Testis (tissue), 3 donors: ENCODE measurements around the gene CCDC106. TPM values are rescaled to one million over a fixed set of nuclear protein-coding genes. Genes with fewer than 3 reads are reported as not detected.

Experiments used
- DNase-seq: peaks from one replicate; pipeline ENCODE4 v3.0.0-alpha.2; 2019
- H3K27ac ChIP-seq, 2 donors: fragments of 200-600 bp; sonication (generic); one replicate each; pipeline ENCODE4 v1.5.1; 2019
- H3K27me3 ChIP-seq: fragments of 200-600 bp; sonication (generic); one replicate; pipeline ENCODE4 v1.5.1; 2019
- H3K36me3 ChIP-seq: fragments of 200-600 bp; sonication (generic); one replicate; pipeline ENCODE4 v1.5.1; 2017; ENCODE audit warnings: low read depth; ENCODE audit errors: missing control alignments
- H3K4me1 ChIP-seq: fragments of 200-600 bp; sonication (generic); one replicate; pipeline ENCODE4 v1.5.1; 2019
- H3K4me3 ChIP-seq, 2 donors: fragments of 200-600 bp; sonication (generic); one replicate each; pipeline ENCODE4 v1.5.1; 2017 to 2019
- H3K9me3 ChIP-seq: fragments of 200-600 bp; sonication (generic); one replicate; pipeline ENCODE4 v1.5.1; 2017
- POLR2A ChIP-seq: fragments of 450-650 bp; IDR thresholded peaks from one replicate; pipeline ENCODE4 v1.6.1; 2017; ENCODE audit warnings: antibody characterized with exemption, mild to moderate bottlenecking, moderate library complexity
- WGBS, 2 donors: methylation state at CpG; one replicate each; pipeline ENCODE4 v1.1.5; 2018; 5-methylcytosine and 5-hydroxymethylcytosine counted together
- intact Hi-C: fragments of 100-400 bp; cut with DNase I; formaldehyde crosslinking; loops from one replicate; pipeline ENCODE4 v1.15.1; 2023; ENCODE audit warnings: low total_unique reads
- polyA plus RNA-seq: library from polyadenylated mRNA; stranded (reverse); fragments of 350-450 nt; fragmentation: Illumina TruSeq; extraction: RNeasy Lipid Tissue Mini Kit (QIAGEN cat#74804); gene quantifications from one replicate; pipeline ENCODE4 v1.2.3, GENCODE V29; 2014; ENCODE audit warnings: low read depth, low replicate concordance; ENCODE audit not compliant: insufficient read depth
- total RNA-seq, 2 donors: library from RNA; depleted of rRNA; stranded (reverse); fragments of >200 nt; gene quantifications; one replicate each; pipeline ENCODE4 v1.2.3, GENCODE V29; 2016
- TF ChIP-seq, protein P1 (sequence below), 3 experiments: fragments of 450-650 bp in 2 of 3; fragments of 200-600 bp in 1 of 3; sonication (generic) in 1 of 3; IDR thresholded peaks; one replicate each; pipeline ENCODE4 v1.5.1; 2016 to 2019; ENCODE audit warnings: antibody characterized with exemption in 3 of 3, mild to moderate bottlenecking in 2 of 3, moderate library complexity in 1 of 3

The CCDC106 gene
- total and polyA plus RNA-seq, 3 donors from 2014 or later = 34.5 to 84.9 (median 57.0) TPM

DNA sequence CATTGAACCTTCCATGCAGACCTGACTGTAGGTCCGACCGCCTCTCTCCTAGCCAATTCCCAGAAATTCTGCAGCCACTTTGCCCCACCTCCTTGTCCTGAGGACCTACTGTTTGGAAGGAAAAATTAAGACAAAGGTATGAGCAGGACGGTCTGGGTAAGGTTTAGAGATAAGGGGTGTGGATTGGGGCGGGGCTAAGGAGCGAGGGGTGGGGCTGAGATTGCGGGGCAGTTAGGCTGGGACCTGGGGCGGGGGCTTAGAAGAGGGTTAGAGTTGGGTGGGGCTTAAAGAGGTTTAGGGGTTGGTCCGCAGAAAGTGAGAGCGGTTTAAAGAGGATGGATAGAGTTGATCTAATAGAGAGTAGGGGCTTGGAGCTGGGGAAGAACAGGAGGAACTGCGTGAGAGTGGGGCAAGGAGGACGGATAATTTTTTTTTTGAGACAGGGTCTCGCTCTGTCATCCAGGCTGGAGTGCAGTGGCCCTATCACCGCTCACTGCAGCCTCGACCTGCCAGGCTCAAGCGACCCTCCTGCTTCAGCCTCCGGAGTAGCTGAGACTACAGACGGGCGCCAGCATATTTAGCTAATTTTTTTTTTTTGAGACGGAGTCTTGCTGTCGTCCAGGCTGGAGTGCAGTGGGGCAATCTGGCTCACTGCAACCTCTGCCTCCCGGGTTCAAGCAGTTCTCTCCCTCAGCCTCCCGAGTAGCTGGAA lies 44.3 kb upstream of the CCDC106 start:
- Histone ChIP-seq H3K9me3 (no peaks in the 10 kb centered on the region), H3K4me1 (peaks cover 16% of the 10 kb centered on the region), H3K27ac (peak overlapping the region in 1 of 2 donors; percentile 94), H3K36me3 (no peaks in the 10 kb centered on the region), H3K27me3 (no peaks in the 10 kb centered on the region), H3K4me3 (peak overlapping the region in 1 of 2 donors; percentile 91)
- WGBS, 2 donors = 55 to 58% methylated on average over 22 of the region's 22 CpGs
- no peak for TF ChIP-seq POLR2A
- TF ChIP-seq, protein P1, sequence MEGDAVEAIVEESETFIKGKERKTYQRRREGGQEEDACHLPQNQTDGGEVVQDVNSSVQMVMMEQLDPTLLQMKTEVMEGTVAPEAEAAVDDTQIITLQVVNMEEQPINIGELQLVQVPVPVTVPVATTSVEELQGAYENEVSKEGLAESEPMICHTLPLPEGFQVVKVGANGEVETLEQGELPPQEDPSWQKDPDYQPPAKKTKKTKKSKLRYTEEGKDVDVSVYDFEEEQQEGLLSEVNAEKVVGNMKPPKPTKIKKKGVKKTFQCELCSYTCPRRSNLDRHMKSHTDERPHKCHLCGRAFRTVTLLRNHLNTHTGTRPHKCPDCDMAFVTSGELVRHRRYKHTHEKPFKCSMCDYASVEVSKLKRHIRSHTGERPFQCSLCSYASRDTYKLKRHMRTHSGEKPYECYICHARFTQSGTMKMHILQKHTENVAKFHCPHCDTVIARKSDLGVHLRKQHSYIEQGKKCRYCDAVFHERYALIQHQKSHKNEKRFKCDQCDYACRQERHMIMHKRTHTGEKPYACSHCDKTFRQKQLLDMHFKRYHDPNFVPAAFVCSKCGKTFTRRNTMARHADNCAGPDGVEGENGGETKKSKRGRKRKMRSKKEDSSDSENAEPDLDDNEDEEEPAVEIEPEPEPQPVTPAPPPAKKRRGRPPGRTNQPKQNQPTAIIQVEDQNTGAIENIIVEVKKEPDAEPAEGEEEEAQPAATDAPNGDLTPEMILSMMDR (IDR thresholded peaks at IDR 0.05) = no peak
- DNase-seq = no peak
- intact Hi-C loops = loop anchor here (10.0 kb wide), 1 partner anchor 89 kb away; no protein-coding TSS in a partner anchor

DNA sequence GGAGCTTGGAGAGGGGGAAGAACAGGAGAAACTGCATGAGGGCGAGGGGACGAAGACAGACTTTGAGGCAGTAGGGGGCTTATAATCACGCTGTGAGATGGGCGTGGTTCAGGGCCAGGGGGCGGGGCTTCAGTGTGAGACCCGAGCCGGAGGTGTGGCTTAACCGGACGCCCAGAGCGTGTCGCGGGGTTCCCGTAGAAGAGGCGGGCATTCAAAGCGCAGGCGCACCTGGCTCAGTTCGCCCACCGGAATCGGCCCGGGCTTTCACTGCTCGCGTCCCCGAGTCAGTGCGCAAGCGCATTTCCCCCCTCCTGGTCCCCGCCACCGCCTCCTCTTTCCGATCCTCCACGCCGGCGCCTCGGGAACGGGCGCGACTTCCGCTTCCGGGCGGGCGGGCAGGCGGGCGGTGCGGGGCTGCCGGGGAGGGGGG lies 42.8 kb upstream of the CCDC106 start:
- H3K27ac ChIP-seq = peak overlapping the region; percentile 53 to 94
- TF ChIP-seq, protein P1 (IDR thresholded peaks at IDR 0.05) = peak in 1 of 3 experiments; percentile 14
- TF ChIP-seq POLR2A = no peak
- intact Hi-C loops = loop anchor here (10.0 kb wide), 1 partner anchor 90 kb away; no protein-coding TSS in a partner anchor
- peaks cover 16% of the 10 kb centered on the region for H3K4me1 ChIP-seq
- H3K9me3 ChIP-seq = no peaks in the 10 kb centered on the region
- DNase-seq = peak; percentile 97
- peak overlapping the region; percentile 91 for H3K4me3 ChIP-seq
- H3K27me3 ChIP-seq = no peaks in the 10 kb centered on the region
- 0% methylated on average over 14 to 16 of the region's 43 CpGs for WGBS, 2 donors
- no peaks in the 10 kb centered on the region for H3K36me3 ChIP-seq

DNA sequence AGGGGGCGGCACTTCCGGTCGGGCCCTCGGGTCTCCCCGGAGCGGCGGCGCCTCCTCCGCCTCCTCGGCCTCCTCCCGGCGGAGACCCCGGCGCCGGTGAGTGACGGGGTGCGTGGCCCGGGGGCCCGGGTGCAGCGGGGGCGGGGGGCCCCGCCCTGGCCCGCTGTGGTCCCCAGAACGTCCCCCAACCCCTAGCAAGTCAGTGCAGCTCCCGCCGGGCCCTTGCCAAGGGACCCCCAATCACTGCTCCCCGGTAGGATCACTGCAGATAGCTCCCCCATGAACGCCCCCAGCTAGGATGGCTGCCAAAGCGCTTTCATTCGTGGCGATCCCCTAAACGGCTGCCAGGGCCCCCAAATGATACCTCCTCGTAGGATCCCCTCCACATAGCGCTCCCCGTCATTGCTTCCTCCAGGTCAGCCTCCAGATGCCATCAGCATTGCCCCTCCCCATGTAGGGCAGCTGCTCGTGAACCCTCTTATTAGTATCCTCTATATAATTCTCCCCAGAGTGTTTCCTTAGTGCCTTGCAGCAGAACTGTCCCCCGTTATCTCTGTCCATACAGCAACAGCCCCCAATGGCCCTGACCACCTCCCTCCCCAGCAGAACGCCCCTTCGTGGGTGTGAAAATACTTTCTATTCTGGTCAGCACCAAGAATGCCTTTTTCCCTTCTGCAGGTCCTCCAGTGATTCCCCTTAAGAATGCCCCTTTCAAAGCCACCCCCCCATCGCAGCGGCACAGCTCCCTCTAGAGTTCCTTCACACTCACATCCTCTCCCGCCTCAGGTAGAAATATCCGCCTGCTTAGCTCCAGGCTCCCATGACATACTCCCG lies 42.2 kb upstream of the CCDC106 start, which contains the start of gene ZNF865:
Gene ZNF865 (plus strand): TSS at position 11 of the 834 bp plus-strand sequence. CDS start 7,972 bp downstream, outside the sequence.
- no peaks in the 10 kb centered on the region for H3K27me3 ChIP-seq
- H3K27ac ChIP-seq = peak within 1 kb of the TSS; percentile 53 to 94
- DNase-seq = peak; percentile 81
- TF ChIP-seq, protein P1 (IDR thresholded peaks at IDR 0.05) = peak; percentile 29 to 66 (median 49)
- TF ChIP-seq POLR2A = no peak
- intact Hi-C loops = loop anchor here (10.0 kb wide), 1 partner anchor 91 kb away; no protein-coding TSS in a partner anchor
- 1 to 3% methylated on average over 19 to 20 of the region's 44 CpGs for WGBS, 2 donors
- H3K9me3 ChIP-seq = no peaks in the 10 kb centered on the region
- no peaks in the 10 kb centered on the region for H3K36me3 ChIP-seq
- H3K4me1 ChIP-seq = peaks cover 13% of the 10 kb centered on the region
- H3K4me3 ChIP-seq = peak within 1 kb of the TSS; percentile 91

DNA sequence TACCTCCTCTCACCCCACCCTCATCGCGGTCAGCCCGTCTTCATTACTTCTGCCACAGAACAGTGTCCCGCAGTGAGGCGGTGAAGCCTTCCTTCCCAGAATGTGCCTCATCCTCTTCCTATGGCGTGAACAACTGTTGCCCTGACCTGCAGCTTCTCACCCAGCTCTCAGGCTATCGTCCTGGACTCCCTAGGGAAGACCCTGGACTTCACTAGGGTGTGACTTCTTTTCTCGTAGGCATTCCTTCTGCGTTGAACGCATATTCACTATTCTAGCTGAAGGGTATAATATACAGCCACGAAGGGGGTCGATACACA lies 41.6 kb upstream of the CCDC106 start:
- TF ChIP-seq, protein P1 (IDR thresholded peaks at IDR 0.05) = no peak
- TF ChIP-seq POLR2A = no peak
- Histone ChIP-seq H3K27ac (peak overlapping the region; percentile 53 to 94), H3K9me3 (no peaks in the 10 kb centered on the region), H3K4me3 (peak overlapping the region; percentile 91), H3K27me3 (no peaks in the 10 kb centered on the region), H3K36me3 (no peaks in the 10 kb centered on the region), H3K4me1 (peaks cover 14% of the 10 kb centered on the region)
- no peak for DNase-seq
- intact Hi-C loops = loop anchor here (10.0 kb wide), 1 partner anchor 92 kb away; no protein-coding TSS in a partner anchor
- WGBS, 2 donors = 15 to 18% methylated on average over 12 of the region's 12 CpGs
